PFSK-1 (cell line): Measurements from ENCODE around the gene GALK1.

ENCODE experiments used
- FOXP2 ChIP-seq: optimal IDR thresholded peaks from 2 replicates; pipeline ENCODE3; 2011; ENCODE audit warnings: borderline replicate concordance, control low read depth, inconsistent platforms; ENCODE audit not compliant: insufficient read depth; ENCODE audit errors: extremely low read length, extremely low read depth
- POLR2AphosphoS5 ChIP-seq: IDR thresholded peaks from 2 replicates; pipeline ENCODE4 v1.6.1; 2012; ENCODE audit warnings: low read depth, mild to moderate bottlenecking, control low read depth, low read length, moderate library complexity
- SIN3A ChIP-seq: IDR thresholded peaks from 2 replicates; pipeline ENCODE4 v1.6.1; 2012; ENCODE audit warnings: mild to moderate bottlenecking, low read length, moderate library complexity, borderline replicate concordance; ENCODE audit not compliant: insufficient read depth
- TAF1 ChIP-seq: IDR thresholded peaks from 2 replicates; pipeline ENCODE4 v1.6.1; 2012; ENCODE audit warnings: low read length, control low read depth, borderline replicate concordance; ENCODE audit not compliant: insufficient read depth
- TF ChIP-seq, protein P1 (sequence below), 2 experiments: IDR thresholded peaks; 2 replicates each; pipeline versions ENCODE4 v1.6.1 to v1.8.0; 2011 to 2012; ENCODE audit warnings: low read depth in 2 of 2, low read length in 2 of 2, control low read depth in 1 of 2, inconsistent platforms in 1 of 2, mild to moderate bottlenecking in 1 of 2, moderate library complexity in 1 of 2; ENCODE audit not compliant: insufficient read depth in 1 of 2

Gene GALK1

DNA sequence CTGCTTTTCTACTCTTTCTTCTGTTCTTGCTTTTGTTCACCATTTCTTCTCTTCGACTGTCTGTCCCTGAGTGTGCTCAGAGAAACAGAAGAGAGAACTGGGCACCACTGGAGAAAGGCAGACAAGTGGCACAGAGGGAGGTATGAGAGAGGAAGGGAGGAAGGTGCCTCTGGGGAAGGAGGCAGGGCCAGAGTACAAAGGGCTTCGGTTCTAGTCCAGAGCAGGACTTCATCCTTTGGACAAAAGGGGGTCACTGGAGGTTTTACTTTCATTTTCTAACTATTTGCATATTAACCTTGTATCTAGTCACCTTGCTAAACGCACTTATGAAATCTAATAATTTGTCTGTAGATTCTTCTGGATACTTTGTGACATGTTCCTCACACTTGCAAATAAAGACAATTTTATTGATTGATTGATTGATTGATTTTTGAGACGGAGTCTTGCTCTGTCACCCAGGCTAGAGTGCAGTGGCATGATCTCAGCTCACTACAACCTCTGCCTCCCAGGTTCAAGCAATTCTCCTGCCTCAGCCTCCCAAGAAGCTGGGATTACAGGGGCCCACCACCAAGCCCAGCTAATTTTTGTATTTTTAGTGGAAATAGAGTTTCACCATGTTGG, 30.2 kb downstream of the GALK1 start:
- TF ChIP-seq SIN3A = no peak
- TF ChIP-seq POLR2AphosphoS5 = no peak
- no peak for TF ChIP-seq FOXP2
- TF ChIP-seq, protein P1, sequence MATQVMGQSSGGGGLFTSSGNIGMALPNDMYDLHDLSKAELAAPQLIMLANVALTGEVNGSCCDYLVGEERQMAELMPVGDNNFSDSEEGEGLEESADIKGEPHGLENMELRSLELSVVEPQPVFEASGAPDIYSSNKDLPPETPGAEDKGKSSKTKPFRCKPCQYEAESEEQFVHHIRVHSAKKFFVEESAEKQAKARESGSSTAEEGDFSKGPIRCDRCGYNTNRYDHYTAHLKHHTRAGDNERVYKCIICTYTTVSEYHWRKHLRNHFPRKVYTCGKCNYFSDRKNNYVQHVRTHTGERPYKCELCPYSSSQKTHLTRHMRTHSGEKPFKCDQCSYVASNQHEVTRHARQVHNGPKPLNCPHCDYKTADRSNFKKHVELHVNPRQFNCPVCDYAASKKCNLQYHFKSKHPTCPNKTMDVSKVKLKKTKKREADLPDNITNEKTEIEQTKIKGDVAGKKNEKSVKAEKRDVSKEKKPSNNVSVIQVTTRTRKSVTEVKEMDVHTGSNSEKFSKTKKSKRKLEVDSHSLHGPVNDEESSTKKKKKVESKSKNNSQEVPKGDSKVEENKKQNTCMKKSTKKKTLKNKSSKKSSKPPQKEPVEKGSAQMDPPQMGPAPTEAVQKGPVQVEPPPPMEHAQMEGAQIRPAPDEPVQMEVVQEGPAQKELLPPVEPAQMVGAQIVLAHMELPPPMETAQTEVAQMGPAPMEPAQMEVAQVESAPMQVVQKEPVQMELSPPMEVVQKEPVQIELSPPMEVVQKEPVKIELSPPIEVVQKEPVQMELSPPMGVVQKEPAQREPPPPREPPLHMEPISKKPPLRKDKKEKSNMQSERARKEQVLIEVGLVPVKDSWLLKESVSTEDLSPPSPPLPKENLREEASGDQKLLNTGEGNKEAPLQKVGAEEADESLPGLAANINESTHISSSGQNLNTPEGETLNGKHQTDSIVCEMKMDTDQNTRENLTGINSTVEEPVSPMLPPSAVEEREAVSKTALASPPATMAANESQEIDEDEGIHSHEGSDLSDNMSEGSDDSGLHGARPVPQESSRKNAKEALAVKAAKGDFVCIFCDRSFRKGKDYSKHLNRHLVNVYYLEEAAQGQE (IDR thresholded peaks at IDR 0.05; ENCODE audit: insufficient read depth in 1 of 2, low read depth in 2 of 2, low read length in 2 of 2) = no peak
- TF ChIP-seq TAF1 = no peak

DNA sequence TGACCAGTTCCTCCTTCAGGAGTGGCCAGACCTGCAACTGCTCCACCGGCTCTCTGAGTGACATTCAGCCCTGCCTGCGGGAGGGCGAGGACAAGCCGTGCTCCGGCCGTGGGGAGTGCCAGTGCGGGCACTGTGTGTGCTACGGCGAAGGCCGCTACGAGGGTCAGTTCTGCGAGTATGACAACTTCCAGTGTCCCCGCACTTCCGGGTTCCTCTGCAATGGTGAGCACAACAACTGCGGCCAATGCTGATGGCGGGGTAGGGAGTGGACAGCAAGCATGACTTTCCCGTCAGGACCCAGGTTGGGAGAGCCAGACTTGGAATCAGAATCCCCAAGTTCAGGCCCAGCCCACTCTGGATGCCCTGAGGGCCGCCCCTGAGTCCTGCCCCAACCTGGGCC, 31.5 kb downstream of the GALK1 start:
- no peak for TF ChIP-seq POLR2AphosphoS5
- TF ChIP-seq, protein P1 (IDR thresholded peaks at IDR 0.05; ENCODE audit: insufficient read depth in 1 of 2, low read depth in 2 of 2, low read length in 2 of 2) = no peak
- TF ChIP-seq FOXP2 = no peak
- TF ChIP-seq SIN3A = no peak
- TF ChIP-seq TAF1 = no peak

DNA sequence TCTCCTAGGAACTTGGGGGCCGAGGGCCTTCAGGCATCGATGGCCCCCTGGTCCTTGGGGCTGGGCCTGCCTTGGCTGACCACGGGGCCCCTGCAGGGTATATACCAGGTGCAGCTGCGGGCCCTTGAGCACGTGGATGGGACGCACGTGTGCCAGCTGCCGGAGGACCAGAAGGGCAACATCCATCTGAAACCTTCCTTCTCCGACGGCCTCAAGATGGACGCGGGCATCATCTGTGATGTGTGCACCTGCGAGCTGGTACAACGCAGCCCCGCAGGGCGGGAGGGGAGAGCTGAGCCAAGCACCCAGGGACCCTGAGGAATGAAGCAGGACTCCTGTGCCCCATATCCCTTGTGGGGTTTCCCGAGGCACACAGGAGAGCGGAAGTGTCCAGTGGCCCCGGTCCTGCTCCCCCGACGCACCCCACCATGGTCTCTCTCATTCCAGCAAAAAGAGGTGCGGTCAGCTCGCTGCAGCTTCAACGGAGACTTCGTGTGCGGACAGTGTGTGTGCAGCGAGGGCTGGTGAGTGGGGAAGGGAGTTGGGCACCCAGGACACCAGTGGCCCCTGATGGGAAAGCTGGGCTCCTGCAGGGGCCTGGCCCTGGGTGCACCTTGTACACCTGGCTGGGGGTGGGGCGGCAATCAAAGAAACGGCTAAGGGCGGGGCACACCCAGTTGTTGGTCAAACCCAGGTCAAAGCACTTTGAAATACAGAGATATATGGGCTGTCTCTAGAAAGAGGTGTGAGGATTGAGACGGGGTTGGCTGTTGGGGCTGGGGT, 33.1 kb downstream of the GALK1 start:
- no peak for TF ChIP-seq POLR2AphosphoS5
- no peak for TF ChIP-seq FOXP2
- TF ChIP-seq TAF1 = no peak
- no peak for TF ChIP-seq SIN3A
- TF ChIP-seq, protein P1 (IDR thresholded peaks at IDR 0.05; ENCODE audit: insufficient read depth in 1 of 2, low read depth in 2 of 2, low read length in 2 of 2) = no peak

DNA sequence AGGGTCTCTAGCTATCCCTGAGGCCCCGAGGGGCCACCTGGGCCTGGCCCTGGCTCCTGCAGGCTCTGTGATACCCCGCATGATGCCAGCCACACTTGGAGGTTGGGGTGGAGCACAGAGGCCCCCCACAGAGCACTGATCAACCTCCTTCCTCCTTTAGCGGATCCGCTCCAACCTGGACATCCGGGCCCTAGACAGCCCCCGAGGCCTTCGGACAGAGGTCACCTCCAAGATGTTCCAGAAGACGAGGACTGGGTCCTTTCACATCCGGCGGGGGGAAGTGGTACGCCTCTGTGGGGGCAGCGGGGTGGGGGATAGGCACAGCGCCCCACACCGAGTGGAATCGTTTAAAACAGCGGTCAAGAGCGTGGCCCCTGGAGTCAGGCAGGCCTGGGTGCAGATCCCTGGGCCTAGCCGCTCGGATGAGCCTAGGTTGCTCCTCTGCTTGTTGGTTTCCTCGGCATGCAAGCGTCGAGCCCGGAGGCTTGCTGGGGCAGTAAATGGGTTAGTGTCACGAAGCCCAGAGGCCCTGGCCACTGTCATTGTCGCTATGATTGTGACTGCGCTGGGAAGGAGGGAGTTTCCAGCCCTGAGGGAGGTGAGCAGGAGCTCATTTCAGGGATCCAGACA, 33.8 kb downstream of the GALK1 start:
- no peak for TF ChIP-seq FOXP2
- TF ChIP-seq SIN3A = no peak
- no peak for TF ChIP-seq TAF1
- no peak for TF ChIP-seq POLR2AphosphoS5
- TF ChIP-seq, protein P1 (IDR thresholded peaks at IDR 0.05; ENCODE audit: insufficient read depth in 1 of 2, low read depth in 2 of 2, low read length in 2 of 2) = no peak
